ENCODE results near the gene HOPX.
"Not testable (repeated sequence)": the region's sequence is repeated elsewhere in the genome, so short reads cannot be mapped to it uniquely, and the experiment has no call there.

HOPX gene

GRCh38 chr4:56654238-56654632, 26.9 kb downstream of the HOPX start:
- no peak for DNase-seq (ENCODE audit: low spot score)

- DNase-seq (ENCODE audit: low spot score): peak; percentile 46
Observed at GRCh38 chr4:56653461-56654237, 27.4 kb downstream of the HOPX start.

GRCh38 chr4:56652196-56652595, 28.9 kb downstream of the HOPX start:
- DNase-seq (ENCODE audit: low spot score): no peak

GRCh38 chr4:56651056-56651350, 30.1 kb downstream of the HOPX start:
- no peak for DNase-seq (ENCODE audit: low spot score)

GRCh38 chr4:56650262-56651055, 30.6 kb downstream of the HOPX start:
- no peak for DNase-seq (ENCODE audit: low spot score)

GRCh38 chr4:56649445-56650261, 31.4 kb downstream of the HOPX start:
- DNase-seq (ENCODE audit: low spot score): no peak

- DNase-seq (ENCODE audit: low spot score): no peak
Observed at GRCh38 chr4:56648824-56649151, 32.3 kb downstream of the HOPX start.

GRCh38 chr4:56648021-56648823, 32.9 kb downstream of the HOPX start:
- no peak for DNase-seq (ENCODE audit: low spot score)

- no peak for DNase-seq (ENCODE audit: low spot score)
Observed at GRCh38 chr4:56646341-56646740, 34.8 kb downstream of the HOPX start.

- DNase-seq (ENCODE audit: low spot score): no peak
Observed at GRCh38 chr4:56643596-56643995, 37.5 kb downstream of the HOPX start.

GRCh38 chr4:56641494-56642051, 39.5 kb downstream of the HOPX start:
- no peak for DNase-seq (ENCODE audit: low spot score)

GRCh38 chr4:56640621-56641493, 40.2 kb downstream of the HOPX start:
- DNase-seq (ENCODE audit: low spot score): no peak

GRCh38 chr4:56637791-56638190, 43.3 kb downstream of the HOPX start:
- no peak for DNase-seq (ENCODE audit: low spot score)

GRCh38 chr4:56637154-56637553, 43.9 kb downstream of the HOPX start:
- DNase-seq (ENCODE audit: low spot score): no peak

- not testable (repeated sequence) for DNase-seq (ENCODE audit: low spot score)
Observed at GRCh38 chr4:56634954-56635353, 46.1 kb downstream of the HOPX start.

GRCh38 chr4:56633486-56633885, 47.6 kb downstream of the HOPX start:
- no peak for DNase-seq (ENCODE audit: low spot score)

GRCh38 chr4:56630876-56631666, 50.0 kb downstream of the HOPX start:
- no peak for DNase-seq (ENCODE audit: low spot score)

GRCh38 chr4:56628592-56628991, 52.5 kb downstream of the HOPX start:
- DNase-seq (ENCODE audit: low spot score): no peak

GRCh38 chr4:56627985-56628384, 53.1 kb downstream of the HOPX start:
- no peak for DNase-seq (ENCODE audit: low spot score)

- no peak for DNase-seq (ENCODE audit: low spot score)
Observed at GRCh38 chr4:56627375-56627774, 53.7 kb downstream of the HOPX start.

Measured in CD4-positive, alpha-beta T cell treated with Interleukin-2 at 100 ng/mL for 4 hours (primary cell).